Endothelial cell of umbilical vein (primary cell): Measurements from ENCODE around the gene RSL24D1.

ENCODE experiments used
- CTCF ChIP-seq, 2 donors: IDR thresholded peaks; 1 replicate in 1 of 2; 2 replicates in 1 of 2; pipeline ENCODE4 v1.5.1; 2011; ENCODE audit warnings: low read length in 2 of 2, mild to moderate bottlenecking in 2 of 2, moderate library complexity in 2 of 2, control low read depth in 1 of 2, inconsistent platforms in 1 of 2, low read depth in 1 of 2; ENCODE audit not compliant: insufficient read depth in 1 of 2; ENCODE audit errors: extremely low read depth in 1 of 2
- FOS ChIP-seq: IDR thresholded peaks from 2 replicates; pipeline ENCODE4 v1.6.1; 2011; ENCODE audit warnings: mild to moderate bottlenecking, low read length, moderate library complexity, borderline replicate concordance; ENCODE audit not compliant: insufficient read depth
- MAX ChIP-seq: IDR thresholded peaks from 2 replicates; pipeline ENCODE4 v1.6.1; 2011; ENCODE audit not compliant: insufficient read depth, insufficient read length
- POLR2A ChIP-seq: IDR thresholded peaks from 2 replicates; pipeline ENCODE4 v1.6.1; 2012; ENCODE audit warnings: low read depth, mild to moderate bottlenecking, control low read depth, low read length

- TF ChIP-seq CTCF (IDR thresholded peaks at IDR 0.05; ENCODE audit: extremely low read depth in 1 of 2, insufficient read depth in 1 of 2, low read depth in 1 of 2, low read length in 2 of 2) (no peak), POLR2A (no peak), MAX (no peak), FOS (no peak)
Measured at GRCh38 chr15:55230953-55231352, 34.2 kb upstream of the RSL24D1 start.
